ENCODE results near the gene GUCD1. TPM values are rescaled to one million over a fixed set of nuclear protein-coding genes. Genes with fewer than 3 reads are reported as not detected.

GUCD1 gene
- total and polyA plus RNA-seq, 8 donors: 81.7 to 188 (median 89.9) TPM

- H3K4me3 ChIP-seq: no peak overlapping the region
- intact Hi-C loops (cut with DNase I): no loop called here
- H3K36me3 ChIP-seq: peaks cover 0 to 34% of the 10 kb centered on the region in 2 donors
- no peak for ATAC-seq
- no peaks in the 10 kb centered on the region for H3K27me3 ChIP-seq
- peaks cover 0 to 6% of the 10 kb centered on the region in 2 donors for H3K4me1 ChIP-seq
- TF ChIP-seq, protein P1, sequence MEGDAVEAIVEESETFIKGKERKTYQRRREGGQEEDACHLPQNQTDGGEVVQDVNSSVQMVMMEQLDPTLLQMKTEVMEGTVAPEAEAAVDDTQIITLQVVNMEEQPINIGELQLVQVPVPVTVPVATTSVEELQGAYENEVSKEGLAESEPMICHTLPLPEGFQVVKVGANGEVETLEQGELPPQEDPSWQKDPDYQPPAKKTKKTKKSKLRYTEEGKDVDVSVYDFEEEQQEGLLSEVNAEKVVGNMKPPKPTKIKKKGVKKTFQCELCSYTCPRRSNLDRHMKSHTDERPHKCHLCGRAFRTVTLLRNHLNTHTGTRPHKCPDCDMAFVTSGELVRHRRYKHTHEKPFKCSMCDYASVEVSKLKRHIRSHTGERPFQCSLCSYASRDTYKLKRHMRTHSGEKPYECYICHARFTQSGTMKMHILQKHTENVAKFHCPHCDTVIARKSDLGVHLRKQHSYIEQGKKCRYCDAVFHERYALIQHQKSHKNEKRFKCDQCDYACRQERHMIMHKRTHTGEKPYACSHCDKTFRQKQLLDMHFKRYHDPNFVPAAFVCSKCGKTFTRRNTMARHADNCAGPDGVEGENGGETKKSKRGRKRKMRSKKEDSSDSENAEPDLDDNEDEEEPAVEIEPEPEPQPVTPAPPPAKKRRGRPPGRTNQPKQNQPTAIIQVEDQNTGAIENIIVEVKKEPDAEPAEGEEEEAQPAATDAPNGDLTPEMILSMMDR (IDR thresholded peaks at IDR 0.05): no peak
- H3K9me3 ChIP-seq: no peaks in the 10 kb centered on the region
- peak in 1 of 4 donors; percentile 18 for DNase-seq
- H3K27ac ChIP-seq: no peak overlapping the region
These were observed 29.3 kb upstream of the GUCD1 start for GRCh38 chr22:24584166-24584790.

GRCh38 chr22:24583221-24584165 lies 28.6 kb upstream of the GUCD1 start:
- intact Hi-C loops (cut with DNase I): no loop called here
- peak; percentile 49 for ATAC-seq
- Histone ChIP-seq H3K4me1 (peaks cover 0 to 6% of the 10 kb centered on the region in 2 donors), H3K27ac (no peak overlapping the region), H3K4me3 (no peak overlapping the region), H3K9me3 (no peaks in the 10 kb centered on the region), H3K27me3 (no peaks in the 10 kb centered on the region), H3K36me3 (peaks cover 0 to 28% of the 10 kb centered on the region in 2 donors)
- DNase-seq: peak in 2 of 4 donors; percentile 64 to 67
- TF ChIP-seq, protein P1 (IDR thresholded peaks at IDR 0.05): no peak

- no peak for ATAC-seq
- intact Hi-C loops (cut with DNase I): no loop called here
- H3K9me3 ChIP-seq: no peaks in the 10 kb centered on the region
These were observed 27.3 kb upstream of the GUCD1 start for GRCh38 chr22:24582056-24582814.

DNA sequence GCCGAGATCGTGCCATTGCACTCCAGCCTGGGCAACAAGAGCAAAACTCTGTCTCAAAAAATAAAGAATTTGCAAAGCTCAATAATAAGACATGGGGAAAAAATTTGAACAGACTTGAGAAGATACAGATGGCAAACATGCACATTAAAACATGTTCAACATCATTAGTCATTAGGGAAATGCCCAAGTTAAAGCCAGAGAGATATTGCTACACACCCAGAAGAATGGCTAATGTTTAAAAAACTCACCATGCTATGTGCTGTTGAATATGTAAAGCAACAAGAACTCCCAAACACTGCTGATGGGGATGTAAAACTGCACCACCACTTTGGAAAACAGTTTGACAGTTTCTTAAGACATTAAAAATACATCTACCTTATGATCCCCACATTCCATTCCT lies 25.3 kb upstream of the GUCD1 start:
- intact Hi-C loops (cut with DNase I): no loop called here
- Histone ChIP-seq H3K4me3 (no peak overlapping the region), H3K27me3 (no peaks in the 10 kb centered on the region), H3K36me3 (peaks cover 0 to 7% of the 10 kb centered on the region in 2 donors), H3K9me3 (no peaks in the 10 kb centered on the region), H3K4me1 (peaks cover 0 to 6% of the 10 kb centered on the region in 2 donors), H3K27ac (no peak overlapping the region)
- TF ChIP-seq, protein P1 (IDR thresholded peaks at IDR 0.05): no peak
- ATAC-seq (no peak), DNase-seq (no peak)

More at GRCh38 chr22:24582056-24582814, 27.3 kb upstream of the GUCD1 start:
- DNase-seq: no peak
- Histone ChIP-seq H3K4me3 (no peak overlapping the region), H3K36me3 (peaks cover 0 to 17% of the 10 kb centered on the region in 2 donors), H3K27ac (no peak overlapping the region), H3K4me1 (peaks cover 0 to 6% of the 10 kb centered on the region in 2 donors), H3K27me3 (no peaks in the 10 kb centered on the region)
- TF ChIP-seq, protein P1 (IDR thresholded peaks at IDR 0.05): no peak
